ENCODE data around the gene DMBX1.

DMBX1 gene

GRCh38 chr1:46461017-46461808 is 28.4 kb upstream of the DMBX1 start:
- FAIRE-seq: no peak

GRCh38 chr1:46461809-46462448 is 27.7 kb upstream of the DMBX1 start:
- no peak for FAIRE-seq

GRCh38 chr1:46464013-46464548 is 25.6 kb upstream of the DMBX1 start:
- FAIRE-seq: no peak

- no peak for FAIRE-seq
Observed at GRCh38 chr1:46464915-46465314, 24.7 kb upstream of the DMBX1 start.

GRCh38 chr1:46465981-46466476 is 23.6 kb upstream of the DMBX1 start:
- no peak for FAIRE-seq

- no peak for FAIRE-seq
Observed at GRCh38 chr1:46466477-46467182, 23.0 kb upstream of the DMBX1 start.

- FAIRE-seq: no peak
Observed at GRCh38 chr1:46467183-46467504, 22.5 kb upstream of the DMBX1 start.

- FAIRE-seq: no peak
Observed at GRCh38 chr1:46469881-46470280, 19.8 kb upstream of the DMBX1 start.

GRCh38 chr1:46471848-46472492 is 17.7 kb upstream of the DMBX1 start:
- FAIRE-seq: no peak

GRCh38 chr1:46472498-46473181 is 17.0 kb upstream of the DMBX1 start:
- no peak for FAIRE-seq

- FAIRE-seq: no peak
Observed at GRCh38 chr1:46473991-46474390, 15.6 kb upstream of the DMBX1 start.

- FAIRE-seq: no peak
Observed at GRCh38 chr1:46474570-46474969, 15.1 kb upstream of the DMBX1 start.

- FAIRE-seq: no peak
Observed at GRCh38 chr1:46476673-46477072, 13.0 kb upstream of the DMBX1 start.

- no peak for FAIRE-seq
Observed at GRCh38 chr1:46477153-46477929, 12.3 kb upstream of the DMBX1 start.

GRCh38 chr1:46478721-46479485 is 10.7 kb upstream of the DMBX1 start:
- FAIRE-seq: no peak

GRCh38 chr1:46479744-46480350 is 9.8 kb upstream of the DMBX1 start:
- no peak for FAIRE-seq

- no peak for FAIRE-seq
Observed at GRCh38 chr1:46480959-46481646, 8.5 kb upstream of the DMBX1 start.

- no peak for FAIRE-seq
Observed at GRCh38 chr1:46481961-46482360, 7.7 kb upstream of the DMBX1 start.

- no peak for FAIRE-seq
Observed at GRCh38 chr1:46483589-46483988, 6.0 kb upstream of the DMBX1 start.
